CD14-positive monocyte (primary cell): Measurements from ENCODE around the gene ITGA3. TPM values are rescaled to one million over a fixed set of nuclear protein-coding genes. Genes with fewer than 3 reads are reported as not detected.

Experiments
- DNase-seq, 3 donors: peaks; one replicate each; pipeline ENCODE4 v3.0.0-alpha.2; 2011 to 2022
- H2AFZ ChIP-seq: 2 replicates; pipeline ENCODE4 v1.6.0; 2012; ENCODE audit warnings: mild to moderate bottlenecking, low read depth, low read length, inconsistent platforms; ENCODE audit not compliant: insufficient read depth, poor library complexity, severe bottlenecking
- H3K27ac ChIP-seq, 2 donors: 1 replicate in 1 of 2; 2 replicates in 1 of 2; pipeline ENCODE4 v1.5.1; 2012 to 2013; ENCODE audit warnings: low read length in 2 of 2, control low read depth in 1 of 2, inconsistent platforms in 1 of 2, low read depth in 1 of 2, mild to moderate bottlenecking in 1 of 2
- H3K27me3 ChIP-seq, 2 donors: one replicate each; pipeline versions ENCODE4 v1.6.0 to v1.6.1; 2011 to 2013; ENCODE audit warnings: low read length in 2 of 2; ENCODE audit not compliant: control insufficient read depth in 2 of 2, insufficient read depth in 2 of 2
- H3K36me3 ChIP-seq, 2 donors: replicated peaks in 1 of 2; 1 replicate in 1 of 2; 2 replicates in 1 of 2; pipeline versions ENCODE4 v1.5.1 to v1.6.1; 2012 to 2013; ENCODE audit warnings: low read length in 2 of 2, control low read depth in 1 of 2, inconsistent platforms in 1 of 2, mild to moderate bottlenecking in 1 of 2; ENCODE audit not compliant: insufficient read depth in 2 of 2, control insufficient read depth in 1 of 2
- H3K4me1 ChIP-seq, 2 donors: 1 replicate in 1 of 2; 2 replicates in 1 of 2; pipeline versions ENCODE4 v1.5.1 to v1.6.1; 2012 to 2013; ENCODE audit warnings: low read length in 2 of 2, control low read depth in 1 of 2, inconsistent platforms in 1 of 2, mild to moderate bottlenecking in 1 of 2, moderate library complexity in 1 of 2; ENCODE audit not compliant: insufficient read depth in 2 of 2, control insufficient read depth in 1 of 2
- H3K4me2 ChIP-seq: replicated peaks from 2 replicates; pipeline ENCODE3; 2012; ENCODE audit warnings: low read length, moderate library complexity, mild to moderate bottlenecking; ENCODE audit not compliant: poor library complexity, severe bottlenecking; ENCODE audit errors: extremely low read depth
- H3K4me3 ChIP-seq, 3 experiments: fragments of 200-600 bp in 1 of 3; sonication (generic) in 1 of 3; replicated peaks in 1 of 3; 1 replicate in 2 of 3; 2 replicates in 1 of 3; pipeline ENCODE4 v1.5.1; 2011 to 2013; ENCODE audit warnings: low read length in 3 of 3, mild to moderate bottlenecking in 3 of 3, control low read depth in 2 of 3, low read depth in 2 of 3, inconsistent platforms in 1 of 3, moderate library complexity in 1 of 3
- H3K79me2 ChIP-seq: 2 replicates; pipeline ENCODE4 v1.6.0; 2012; ENCODE audit warnings: mild to moderate bottlenecking, control low read depth, inconsistent platforms, low read length, moderate library complexity; ENCODE audit not compliant: insufficient read depth
- H3K9ac ChIP-seq: 2 replicates; pipeline ENCODE4 v1.6.0; 2017; ENCODE audit warnings: low read length, mild to moderate bottlenecking; ENCODE audit not compliant: insufficient read depth, poor library complexity, severe bottlenecking
- H3K9me3 ChIP-seq, 2 donors: replicated peaks in 1 of 2; 1 replicate in 1 of 2; 2 replicates in 1 of 2; pipeline versions ENCODE4 v1.5.1 to v1.6.1; 2012 to 2013; ENCODE audit warnings: low read length in 2 of 2, control low read depth in 1 of 2; ENCODE audit not compliant: control insufficient read depth in 1 of 2, insufficient read depth in 1 of 2
- H4K20me1 ChIP-seq: 2 replicates; pipeline ENCODE4 v1.6.0; 2012; ENCODE audit warnings: mild to moderate bottlenecking, low read length, control low read depth, moderate library complexity; ENCODE audit not compliant: insufficient read depth
- H3K27ac Mint-ChIP-seq, 7 donors: one replicate each; pipeline ENCODE4 v1.8.0; 2020; ENCODE audit warnings: mild to moderate bottlenecking in 7 of 7, mixed read lengths in 7 of 7, moderate library complexity in 6 of 7, inconsistent platforms in 2 of 7
- H3K27me3 Mint-ChIP-seq, 3 donors: one replicate each; pipeline ENCODE4 v1.8.0; 2021 to 2022; ENCODE audit warnings: low read depth in 3 of 3, mild to moderate bottlenecking in 3 of 3, mixed read lengths in 3 of 3, moderate library complexity in 3 of 3, inconsistent platforms in 1 of 3
- H3K36me3 Mint-ChIP-seq, 2 donors: one replicate each; pipeline ENCODE4 v1.8.0; 2020; ENCODE audit warnings: mixed read lengths in 2 of 2, inconsistent platforms in 1 of 2, mild to moderate bottlenecking in 1 of 2
- H3K4me1 Mint-ChIP-seq: one replicate; pipeline ENCODE4 v1.8.0; 2020; ENCODE audit warnings: mild to moderate bottlenecking, mixed read lengths
- H3K4me3 Mint-ChIP-seq, 2 donors: one replicate each; pipeline ENCODE4 v1.8.0; 2020; ENCODE audit warnings: mild to moderate bottlenecking in 2 of 2, mixed read lengths in 2 of 2, moderate library complexity in 1 of 2
- H3K9me3 Mint-ChIP-seq, 7 donors: one replicate each; pipeline ENCODE4 v1.8.0; 2020 to 2022; ENCODE audit warnings: mixed read lengths in 7 of 7, mild to moderate bottlenecking in 6 of 7, moderate library complexity in 6 of 7, inconsistent platforms in 2 of 7
- WGBS: methylation state at CpG from one replicate; pipeline ENCODE4 v1.1.5; 2013; ENCODE audit warnings: missing lambda C conversion rate; ENCODE audit not compliant: insufficient coverage; 5-methylcytosine and 5-hydroxymethylcytosine counted together
- intact Hi-C, 2 donors: fragments of 100-400 bp; cut with micrococcal nuclease; formaldehyde crosslinking; loops; one replicate each; pipeline versions ENCODE4 v1.15.0 to v1.15.1; 2023
- polyA plus RNA-seq, 3 donors: library from polyadenylated mRNA; depleted of rRNA in 1 of 3; unstranded in 2 of 3; stranded (reverse) in 1 of 3; fragments of 300-500 nt in 2 of 3; fragments of >200 nt in 1 of 3; fragmentation: Illumina TruSeq in 2 of 3; gene quantifications; 1 replicate in 2 of 3; 2 replicates in 1 of 3; pipeline ENCODE4 v1.2.3, GENCODE V29; 2012 to 2021
- TF ChIP-seq, protein P1 (sequence below): fragments of 200-600 bp; IDR thresholded peaks from one replicate; pipeline ENCODE4 v1.8.0; 2022; ENCODE audit warnings: antibody characterized with exemption, mild to moderate bottlenecking

The ITGA3 gene
- polyA plus RNA-seq, 3 donors, result 0.31 to 0.36 TPM; not detected in 1

DNA sequence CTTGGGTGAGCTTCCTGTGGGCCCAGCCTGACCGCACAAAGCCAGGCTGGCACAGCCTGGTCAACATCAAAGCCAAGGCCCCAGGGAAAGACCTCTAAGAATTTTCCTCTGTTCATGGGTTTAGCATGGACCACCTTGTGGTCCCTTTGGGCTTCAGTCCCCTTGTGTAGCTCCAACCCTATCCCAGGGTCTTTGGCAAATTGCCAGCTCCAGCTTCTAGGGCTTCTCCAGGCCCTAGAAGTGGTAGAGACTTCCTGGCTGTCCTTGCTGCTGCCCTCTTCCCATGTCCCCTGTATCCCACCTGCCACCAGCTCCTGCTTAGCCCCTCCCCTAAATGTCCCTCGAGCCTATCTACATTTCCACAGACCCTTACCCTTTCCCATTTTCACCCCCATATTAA lies 9.7 kb upstream of the ITGA3 start:
- TF ChIP-seq, protein P1, sequence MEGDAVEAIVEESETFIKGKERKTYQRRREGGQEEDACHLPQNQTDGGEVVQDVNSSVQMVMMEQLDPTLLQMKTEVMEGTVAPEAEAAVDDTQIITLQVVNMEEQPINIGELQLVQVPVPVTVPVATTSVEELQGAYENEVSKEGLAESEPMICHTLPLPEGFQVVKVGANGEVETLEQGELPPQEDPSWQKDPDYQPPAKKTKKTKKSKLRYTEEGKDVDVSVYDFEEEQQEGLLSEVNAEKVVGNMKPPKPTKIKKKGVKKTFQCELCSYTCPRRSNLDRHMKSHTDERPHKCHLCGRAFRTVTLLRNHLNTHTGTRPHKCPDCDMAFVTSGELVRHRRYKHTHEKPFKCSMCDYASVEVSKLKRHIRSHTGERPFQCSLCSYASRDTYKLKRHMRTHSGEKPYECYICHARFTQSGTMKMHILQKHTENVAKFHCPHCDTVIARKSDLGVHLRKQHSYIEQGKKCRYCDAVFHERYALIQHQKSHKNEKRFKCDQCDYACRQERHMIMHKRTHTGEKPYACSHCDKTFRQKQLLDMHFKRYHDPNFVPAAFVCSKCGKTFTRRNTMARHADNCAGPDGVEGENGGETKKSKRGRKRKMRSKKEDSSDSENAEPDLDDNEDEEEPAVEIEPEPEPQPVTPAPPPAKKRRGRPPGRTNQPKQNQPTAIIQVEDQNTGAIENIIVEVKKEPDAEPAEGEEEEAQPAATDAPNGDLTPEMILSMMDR, result no peak
- H3K36me3 ChIP-seq, result no peaks in the 10 kb centered on the region
- no peaks in the 10 kb centered on the region for H3K4me1 ChIP-seq
- DNase-seq, result no peak
- no peak overlapping the region for H3K4me3 ChIP-seq
- no peak overlapping the region for H3K9ac ChIP-seq
- H4K20me1 ChIP-seq, result no peaks in the 10 kb centered on the region
- H3K27ac ChIP-seq, result no peak overlapping the region
- no peaks in the 10 kb centered on the region for H3K79me2 ChIP-seq
- no peak overlapping the region for H3K4me3 Mint-ChIP-seq
- peaks cover 8% of the 10 kb centered on the region for H3K4me1 Mint-ChIP-seq
- intact Hi-C loops, result no loop called here
- H3K27me3 ChIP-seq, result no peaks in the 10 kb centered on the region
- peaks cover 7 to 13% (median 10%) of the 10 kb centered on the region in 3 donors for H3K27me3 Mint-ChIP-seq
- WGBS, result 82% methylated on average over 2 of the region's 2 CpGs
- H2AFZ ChIP-seq, result no peak overlapping the region
- H3K9me3 Mint-ChIP-seq, result no peaks in the 10 kb centered on the region
- H3K9me3 ChIP-seq, result no peaks in the 10 kb centered on the region
- no peaks in the 10 kb centered on the region for H3K36me3 Mint-ChIP-seq
- H3K4me2 ChIP-seq, result no peak overlapping the region
- H3K27ac Mint-ChIP-seq, result no peak overlapping the region

DNA sequence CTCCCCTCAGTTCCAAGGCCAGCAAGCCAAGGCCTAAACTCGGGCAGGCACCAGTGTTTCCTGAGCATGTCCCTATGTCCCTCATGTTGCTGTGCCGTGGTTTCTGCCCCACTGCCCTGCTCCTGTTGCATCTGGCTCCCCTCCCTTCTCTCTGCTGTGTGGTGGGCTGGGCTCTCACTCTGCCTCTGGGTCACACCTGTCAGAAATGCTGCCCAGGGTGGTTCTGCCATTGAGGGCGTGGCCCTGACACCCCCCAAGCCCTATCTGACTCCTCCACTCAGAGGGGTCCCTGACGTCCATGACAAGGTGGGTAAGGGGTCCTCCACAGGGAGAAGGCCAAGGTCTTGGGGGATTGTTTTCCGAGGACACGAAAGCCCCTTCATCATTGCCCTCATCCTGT lies 9.2 kb upstream of the ITGA3 start:
- no peak overlapping the region for H2AFZ ChIP-seq
- no peak overlapping the region for H3K27ac Mint-ChIP-seq
- DNase-seq, result no peak
- H3K36me3 Mint-ChIP-seq, result no peaks in the 10 kb centered on the region
- no peaks in the 10 kb centered on the region for H3K27me3 ChIP-seq
- H3K4me2 ChIP-seq, result no peak overlapping the region
- intact Hi-C loops, result no loop called here
- H3K27me3 Mint-ChIP-seq, result peaks cover 8 to 13% (median 9%) of the 10 kb centered on the region in 3 donors
- H3K36me3 ChIP-seq, result no peaks in the 10 kb centered on the region
- no peak overlapping the region for H3K9ac ChIP-seq
- H3K4me3 Mint-ChIP-seq, result no peak overlapping the region
- no peaks in the 10 kb centered on the region for H3K9me3 Mint-ChIP-seq
- no peaks in the 10 kb centered on the region for H3K4me1 ChIP-seq
- H3K27ac ChIP-seq, result no peak overlapping the region
- no peaks in the 10 kb centered on the region for H3K79me2 ChIP-seq
- peaks cover 8% of the 10 kb centered on the region for H3K4me1 Mint-ChIP-seq
- WGBS, result 100% methylated on average over 1 of the region's 6 CpGs
- H4K20me1 ChIP-seq, result no peaks in the 10 kb centered on the region
- TF ChIP-seq, protein P1, result no peak
- H3K9me3 ChIP-seq, result no peaks in the 10 kb centered on the region
- no peak overlapping the region for H3K4me3 ChIP-seq
